Adrenal gland (tissue), 5 donors: ENCODE data around the gene TXNRD2.

Source experiments
- CTCF ChIP-seq, 6 experiments: fragments of 450-650 bp in 4 of 6; fragments of 200-600 bp in 2 of 6; sonication (generic) in 1 of 6; IDR thresholded peaks; 1 replicate in 5 of 6; 2 replicates in 1 of 6; pipeline versions ENCODE4 v1.5.1 to v1.8.0; 2016 to 2021; ENCODE audit warnings: antibody characterized with exemption in 6 of 6, mild to moderate bottlenecking in 2 of 6, moderate library complexity in 1 of 6
- POLR2A ChIP-seq, 2 donors: fragments of 450-650 bp; IDR thresholded peaks; one replicate each; pipeline ENCODE4 v1.6.1; 2017; ENCODE audit warnings: antibody characterized with exemption in 2 of 2, mild to moderate bottlenecking in 2 of 2, moderate library complexity in 1 of 2
- donor health status: DM: no; HTN: no; CAD: no.

DNA sequence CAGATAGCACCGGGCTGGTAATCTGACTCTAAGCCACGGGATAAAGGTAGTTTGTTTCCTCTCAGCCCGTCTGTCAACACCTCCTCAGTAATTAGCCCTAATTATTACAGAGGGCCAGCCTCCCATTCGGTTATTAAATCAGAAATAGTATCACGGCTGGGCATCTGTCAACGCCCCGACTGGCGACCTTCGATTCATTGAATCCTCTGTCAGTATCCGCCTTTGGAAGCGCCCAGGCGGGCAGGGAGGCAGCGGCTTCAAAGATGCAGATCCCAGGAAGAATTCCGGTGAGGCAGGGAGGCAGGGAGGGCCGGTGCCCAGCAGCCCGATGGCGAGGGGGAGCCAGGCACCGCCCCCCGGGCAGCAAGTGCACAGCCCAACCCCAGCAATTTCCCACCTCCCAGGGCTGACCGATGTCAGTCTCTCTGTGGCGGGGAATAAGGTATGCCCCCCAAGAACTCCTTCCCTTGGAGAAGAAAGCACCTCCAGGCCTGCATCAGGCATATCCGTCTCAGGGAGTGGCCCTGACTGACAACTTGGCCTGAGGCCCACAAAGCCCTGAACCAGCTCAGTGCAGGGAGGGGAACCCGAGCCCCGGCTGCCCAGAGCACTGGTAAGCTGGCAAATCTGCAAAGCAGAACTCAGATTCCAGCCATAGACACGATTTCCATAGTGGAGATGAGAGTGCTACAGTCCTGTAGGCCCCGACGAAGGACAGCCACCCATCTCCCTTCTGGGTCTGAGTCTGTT lies 98.3 kb downstream of the TXNRD2 start:
- TF ChIP-seq CTCF (IDR thresholded peaks at IDR 0.05) = no peak
- TF ChIP-seq POLR2A (IDR thresholded peaks at IDR 0.05) = no peak
